OCI-LY1 (cell line): ENCODE data around the gene NODAL.

Experiments
- CTCF ChIP-seq: fragments of 200-600 bp; sonication (generic), shearing (Covaris generic); IDR thresholded peaks from 2 replicates; pipeline ENCODE4 v1.5.1; 2017; ENCODE audit warnings: mild to moderate bottlenecking, antibody characterized with exemption, low read length, moderate library complexity, mixed read lengths
- EZH2 ChIP-seq: fragments of 200-600 bp; sonication (generic), shearing (Covaris generic); IDR thresholded peaks from 2 replicates; pipeline ENCODE4 v1.8.0; 2017; ENCODE audit warnings: borderline replicate concordance, mixed run types, mild to moderate bottlenecking, antibody characterized with exemption, low read length, moderate library complexity, mixed read lengths

DNA sequence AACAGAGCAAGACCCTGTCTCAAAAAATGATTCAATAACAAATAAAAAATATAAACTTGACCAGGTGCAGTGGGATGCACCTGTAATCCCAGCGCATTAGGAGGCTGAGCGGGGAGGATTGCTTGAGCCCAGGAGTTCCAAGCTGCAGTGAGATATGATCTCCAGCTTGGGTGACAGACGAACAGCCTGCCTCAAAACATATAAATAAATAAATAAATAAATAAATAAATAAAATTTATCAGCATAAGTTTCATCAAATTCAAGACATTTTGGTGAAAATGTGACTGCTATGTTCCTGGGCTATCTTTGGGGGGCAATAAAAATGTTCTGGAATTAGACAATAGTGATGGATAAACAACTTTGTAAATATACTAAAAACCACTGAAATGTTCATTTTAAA lies 42.3 kb downstream of the NODAL start:
- TF ChIP-seq CTCF (no peak), EZH2 (no peak)
